ENCODE measurements around the gene PLXND1. TPM values are rescaled to one million over a fixed set of nuclear protein-coding genes. Genes with fewer than 3 reads are reported as not detected.

The PLXND1 gene
- total RNA-seq, 1 experiment from 2014 or later, result 29.0 TPM

DNA sequence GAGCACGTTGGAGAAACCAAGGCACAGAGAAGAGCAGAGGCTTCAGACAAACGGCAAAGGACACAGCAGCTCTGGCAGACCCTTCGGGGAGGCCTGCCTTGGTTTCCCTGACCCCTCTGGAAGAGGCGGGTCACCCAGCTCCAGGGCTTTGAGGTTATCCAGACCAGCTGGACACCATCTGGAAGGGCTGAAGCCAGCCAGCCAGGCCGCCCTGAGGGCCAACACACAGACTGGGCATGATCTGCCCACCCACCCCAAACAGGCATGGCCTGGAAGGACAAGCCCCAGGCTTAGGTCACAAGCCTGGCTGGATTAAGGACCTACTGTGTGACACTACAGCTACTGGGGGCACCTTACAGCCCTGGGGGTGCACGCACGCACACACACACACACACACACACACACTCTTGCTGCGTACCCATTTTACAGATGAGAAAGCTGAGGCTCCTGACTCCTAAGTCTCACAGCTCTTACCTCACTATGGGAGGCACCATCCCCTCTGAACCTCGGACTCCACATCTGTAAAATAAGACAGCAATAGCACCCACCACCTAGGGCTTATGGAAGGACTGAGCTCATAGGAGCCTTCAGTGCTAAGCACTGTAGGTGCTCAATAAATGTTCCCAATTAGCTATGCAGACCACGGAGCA, 10.8 kb downstream of the PLXND1 start:
- in situ Hi-C loops (cut with HindIII; ENCODE audit: low pct_unique_long_range_greater_than_20kb, low sequenced_read_pairs), result no loop called here

DNA sequence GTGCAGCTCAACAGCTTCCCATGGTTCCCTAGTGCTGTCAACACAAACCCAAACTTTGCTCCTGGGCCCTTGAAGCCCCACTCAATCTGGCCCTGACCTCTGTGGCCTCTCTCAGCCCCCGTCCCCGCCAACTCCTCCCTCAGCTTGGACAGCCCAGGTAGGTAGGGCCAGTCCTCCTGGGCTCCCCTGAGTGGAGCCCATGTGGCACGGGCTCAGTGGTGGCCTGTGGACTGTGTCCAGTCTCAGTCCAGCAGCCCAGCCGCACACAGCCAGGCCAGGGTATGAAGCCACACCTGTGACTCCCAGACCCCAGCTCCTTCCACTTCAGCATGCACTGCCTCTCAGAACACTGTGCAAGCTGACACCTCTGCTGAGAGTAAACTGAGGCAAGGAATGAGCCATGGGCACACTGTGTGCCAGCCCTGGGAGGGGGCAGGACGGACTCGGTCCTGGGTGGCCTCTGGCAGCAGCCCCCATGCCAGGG, 11.5 kb downstream of the PLXND1 start:
- DNase-seq (ENCODE audit: low read depth), result no peak
- in situ Hi-C loops (cut with HindIII; ENCODE audit: low pct_unique_long_range_greater_than_20kb, low sequenced_read_pairs), result no loop called here

More for the DNA sequence above, 10.8 kb downstream of the PLXND1 start:
- DNase-seq (ENCODE audit: low read depth), result no peak

DNA sequence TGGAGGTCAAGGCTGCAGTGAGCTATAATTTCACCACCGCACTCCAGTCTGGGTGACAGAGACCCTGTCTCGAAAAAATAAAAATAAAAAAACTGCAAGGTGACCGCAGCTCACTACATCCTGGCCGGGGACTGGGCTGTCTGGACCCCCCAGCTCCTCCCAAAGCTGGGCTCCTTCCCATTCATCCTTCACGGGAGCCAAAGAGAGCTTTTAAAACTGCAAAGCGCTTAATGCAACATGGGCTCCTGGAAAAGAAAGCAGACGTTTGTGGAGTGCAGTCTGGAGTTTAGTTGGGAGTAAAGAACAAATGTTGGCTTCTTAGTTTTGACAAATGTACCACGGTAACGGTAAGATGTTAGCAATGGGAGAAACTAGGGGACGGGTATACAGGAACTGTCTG, 12.1 kb downstream of the PLXND1 start:
- no peak for DNase-seq (ENCODE audit: low read depth)
- in situ Hi-C loops (cut with HindIII; ENCODE audit: low pct_unique_long_range_greater_than_20kb, low sequenced_read_pairs), result no loop called here

DNA sequence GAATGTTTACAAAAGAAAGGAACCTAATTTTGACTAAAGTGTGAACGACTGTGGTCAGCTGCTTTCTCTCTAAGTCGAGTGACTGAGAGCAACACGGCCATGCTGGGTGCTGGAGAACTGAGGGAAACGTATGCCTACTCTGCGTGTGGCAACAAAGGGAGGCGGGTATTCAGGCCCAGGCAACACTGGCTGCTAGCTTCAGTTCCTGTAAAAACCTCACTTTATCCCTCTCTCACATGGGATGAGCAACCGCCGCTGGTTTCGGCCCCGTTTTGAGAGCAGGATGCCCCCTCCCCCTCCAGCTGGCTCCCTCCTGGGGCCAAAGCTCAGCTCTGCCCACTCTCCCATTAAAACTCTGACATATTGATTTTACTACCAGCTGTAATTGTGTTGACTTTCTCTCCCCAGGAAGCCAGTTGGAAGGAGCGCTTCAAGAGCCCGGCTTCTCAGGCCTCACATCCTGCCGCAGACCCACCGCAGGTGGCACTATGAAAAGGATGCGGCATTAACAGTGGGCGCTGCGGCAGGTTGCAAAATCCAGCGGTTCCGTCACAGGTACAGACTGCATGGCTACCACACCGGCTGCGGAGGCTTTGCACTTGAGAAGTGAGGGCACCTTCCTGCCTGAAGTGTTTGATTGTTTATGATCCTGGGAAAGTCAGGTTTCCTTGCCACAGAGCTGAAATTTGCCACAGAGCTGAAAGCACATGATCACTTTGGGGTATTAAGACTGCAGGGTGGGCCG, 12.7 kb downstream of the PLXND1 start:
- DNase-seq (ENCODE audit: low read depth), result no peak
- in situ Hi-C loops (cut with HindIII; ENCODE audit: low pct_unique_long_range_greater_than_20kb, low sequenced_read_pairs), result no loop called here

DNA sequence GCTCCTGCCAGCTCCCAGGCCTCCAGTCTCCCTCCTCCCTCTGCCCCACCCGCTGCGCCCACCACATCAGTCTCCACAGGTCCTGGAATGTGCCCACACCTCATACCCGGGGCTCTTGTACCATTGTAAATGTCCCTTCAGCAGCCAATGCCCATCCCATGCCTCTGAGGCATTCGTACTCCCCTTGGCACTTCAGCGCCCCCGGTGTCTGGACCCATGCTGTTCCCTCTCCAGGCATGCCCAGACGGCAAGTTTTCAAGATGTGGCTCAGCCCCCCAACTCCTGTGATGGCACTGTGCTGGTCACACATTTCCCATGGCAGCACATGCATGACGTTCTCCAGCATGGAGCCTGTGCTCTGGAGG, 13.3 kb downstream of the PLXND1 start:
- in situ Hi-C loops (cut with HindIII; ENCODE audit: low pct_unique_long_range_greater_than_20kb, low sequenced_read_pairs), result no loop called here
- no peak for DNase-seq (ENCODE audit: low read depth)

DNA sequence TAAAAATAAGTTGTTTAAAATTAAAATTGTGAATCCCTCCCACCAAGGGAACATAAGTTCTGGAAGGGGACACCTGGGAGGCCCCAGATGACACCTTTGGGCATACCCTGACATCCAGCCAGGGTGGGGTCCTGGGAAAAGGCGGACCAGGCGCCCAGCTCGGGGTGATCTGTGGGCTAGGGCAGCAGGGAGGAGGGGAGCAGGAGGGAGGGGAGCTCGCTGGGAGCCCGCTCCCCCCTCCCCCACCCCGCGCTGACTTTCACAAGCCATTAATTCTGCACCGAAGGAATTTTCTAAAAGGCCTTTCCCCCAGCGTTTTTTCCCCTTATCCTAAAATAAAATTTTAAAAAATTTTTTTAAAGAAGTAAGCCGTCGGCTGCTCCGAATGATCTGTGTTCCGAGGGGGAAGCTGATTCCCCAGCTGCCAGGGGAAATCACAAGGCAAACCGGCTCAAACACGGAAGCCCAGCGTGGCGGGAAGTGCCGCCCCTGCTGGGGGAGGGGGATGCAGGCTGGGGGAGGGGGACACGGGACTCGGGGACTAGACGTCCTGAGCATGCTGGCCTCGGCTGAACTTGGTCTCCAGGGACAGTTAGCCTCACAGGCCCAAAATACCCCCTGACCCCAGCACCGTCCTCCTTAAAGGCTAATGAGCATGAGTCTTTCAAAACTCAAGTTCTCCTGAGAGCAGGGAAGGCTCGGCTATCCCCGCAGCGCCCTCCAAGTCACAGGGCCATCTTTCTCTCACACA, 13.9 kb downstream of the PLXND1 start:
- no peak for DNase-seq (ENCODE audit: low read depth)
- in situ Hi-C loops (cut with HindIII; ENCODE audit: low pct_unique_long_range_greater_than_20kb, low sequenced_read_pairs), result no loop called here

DNA sequence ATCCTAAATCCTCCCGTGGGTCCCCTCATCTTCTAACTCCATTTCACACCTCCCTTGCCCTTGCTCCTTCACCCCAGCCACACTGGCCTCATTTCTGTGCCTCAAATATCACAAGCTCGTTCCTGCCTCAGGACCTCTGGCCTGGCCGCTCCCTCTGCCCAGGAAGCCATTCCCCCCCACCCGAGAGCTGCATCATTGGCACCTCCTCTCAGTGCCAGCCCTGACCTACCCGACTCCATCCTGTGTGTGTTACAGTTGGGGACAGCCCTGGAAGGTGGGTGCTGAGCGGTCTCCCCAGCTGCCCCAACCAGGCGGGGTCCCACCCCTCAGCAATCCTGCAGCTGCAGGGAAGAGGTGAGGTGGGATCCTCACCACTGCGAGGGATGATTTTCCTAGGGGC, 14.5 kb downstream of the PLXND1 start:
- DNase-seq (ENCODE audit: low read depth), result no peak

DNA sequence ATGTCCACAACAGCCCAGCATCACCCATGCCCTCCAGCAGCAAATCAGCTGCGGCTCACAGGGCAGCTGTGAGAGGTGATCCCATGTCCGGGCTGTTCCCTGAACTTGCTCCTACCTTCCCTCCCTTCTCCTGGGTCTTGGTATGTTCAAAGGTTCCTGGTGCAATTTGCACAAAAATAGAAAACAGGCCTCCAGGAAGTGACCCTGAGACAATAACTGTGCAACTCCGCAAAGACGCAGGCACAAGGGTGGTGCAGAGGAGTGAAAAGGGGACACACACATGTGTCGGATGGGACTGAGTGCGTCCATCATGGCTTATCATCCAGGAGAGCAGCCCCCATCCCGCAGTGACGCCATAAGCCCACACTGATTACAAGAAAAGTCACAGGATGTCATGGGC, 16.3 kb downstream of the PLXND1 start:
- DNase-seq (ENCODE audit: low read depth), result no peak
- in situ Hi-C loops (cut with HindIII; ENCODE audit: low pct_unique_long_range_greater_than_20kb, low sequenced_read_pairs), result no loop called here

More for the DNA sequence above, 14.5 kb downstream of the PLXND1 start:
- in situ Hi-C loops (cut with HindIII; ENCODE audit: low pct_unique_long_range_greater_than_20kb, low sequenced_read_pairs), result no loop called here

DNA sequence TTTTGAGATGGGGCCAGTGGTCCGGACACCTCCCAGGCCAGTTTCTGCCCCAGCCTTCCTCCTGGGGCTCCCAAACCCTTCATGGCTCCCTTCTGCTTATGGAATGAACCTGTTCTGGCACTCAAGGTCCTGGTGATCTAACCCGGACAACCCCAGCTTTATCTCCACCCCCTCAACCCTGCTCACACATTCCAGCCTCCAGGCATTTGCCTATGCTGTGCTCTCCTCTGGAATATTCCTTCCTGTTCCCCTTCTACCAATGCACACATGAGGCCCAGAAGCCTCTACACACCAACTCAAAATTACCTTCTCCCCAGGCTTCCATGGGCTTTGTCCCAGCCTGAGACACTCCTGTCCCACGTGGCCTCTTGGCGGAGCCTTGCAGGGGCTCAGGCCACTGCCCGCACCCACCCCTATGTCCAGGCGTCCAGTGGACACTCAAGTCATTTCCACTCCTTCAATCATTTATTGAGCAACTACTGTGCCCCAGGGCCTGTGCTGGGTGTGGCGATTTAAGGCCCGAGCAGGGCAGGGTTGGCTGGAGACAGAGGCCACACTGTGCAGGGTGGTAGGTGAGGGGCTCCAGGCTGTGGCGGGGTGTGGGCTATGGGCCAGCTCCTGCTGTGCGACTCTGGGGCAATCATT, 18.8 kb downstream of the PLXND1 start:
- in situ Hi-C loops (cut with HindIII; ENCODE audit: low pct_unique_long_range_greater_than_20kb, low sequenced_read_pairs), result no loop called here
- no peak for DNase-seq (ENCODE audit: low read depth)

DNA sequence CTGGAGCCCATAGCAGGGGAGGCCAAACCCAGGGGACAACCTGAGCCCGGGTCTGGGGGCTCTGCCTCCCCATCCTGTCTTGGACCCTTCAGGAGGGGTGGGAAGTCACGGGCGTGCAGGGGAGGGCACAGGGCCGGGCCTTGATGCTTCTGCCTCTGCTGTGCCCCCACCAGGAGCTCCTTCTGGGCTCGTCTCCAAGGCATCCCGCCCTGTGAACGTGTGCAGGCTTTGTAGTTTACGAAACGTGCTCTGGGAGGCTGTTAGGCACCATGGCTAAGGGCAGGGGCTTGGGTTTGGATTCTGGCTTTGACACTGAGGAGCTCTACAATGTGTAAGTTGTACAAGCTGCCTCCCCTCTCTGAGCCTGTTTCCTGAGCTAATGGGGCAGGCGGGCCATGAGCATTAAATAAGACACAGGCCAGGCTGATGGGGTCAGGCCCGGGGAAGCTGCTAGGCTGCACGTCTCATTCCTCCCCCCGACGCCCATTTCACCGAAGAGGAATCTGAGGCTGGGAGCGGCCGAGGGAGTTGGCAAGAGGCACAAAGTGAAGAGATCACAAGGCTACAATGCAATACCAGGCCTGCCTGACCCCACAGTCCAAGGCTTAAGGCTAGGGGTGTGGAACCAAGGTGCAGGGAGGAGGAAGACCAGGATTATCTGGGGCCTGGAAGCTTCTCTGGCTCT, 19.6 kb downstream of the PLXND1 start:
- no peak for DNase-seq (ENCODE audit: low read depth)
- in situ Hi-C loops (cut with HindIII; ENCODE audit: low pct_unique_long_range_greater_than_20kb, low sequenced_read_pairs), result no loop called here

DNA sequence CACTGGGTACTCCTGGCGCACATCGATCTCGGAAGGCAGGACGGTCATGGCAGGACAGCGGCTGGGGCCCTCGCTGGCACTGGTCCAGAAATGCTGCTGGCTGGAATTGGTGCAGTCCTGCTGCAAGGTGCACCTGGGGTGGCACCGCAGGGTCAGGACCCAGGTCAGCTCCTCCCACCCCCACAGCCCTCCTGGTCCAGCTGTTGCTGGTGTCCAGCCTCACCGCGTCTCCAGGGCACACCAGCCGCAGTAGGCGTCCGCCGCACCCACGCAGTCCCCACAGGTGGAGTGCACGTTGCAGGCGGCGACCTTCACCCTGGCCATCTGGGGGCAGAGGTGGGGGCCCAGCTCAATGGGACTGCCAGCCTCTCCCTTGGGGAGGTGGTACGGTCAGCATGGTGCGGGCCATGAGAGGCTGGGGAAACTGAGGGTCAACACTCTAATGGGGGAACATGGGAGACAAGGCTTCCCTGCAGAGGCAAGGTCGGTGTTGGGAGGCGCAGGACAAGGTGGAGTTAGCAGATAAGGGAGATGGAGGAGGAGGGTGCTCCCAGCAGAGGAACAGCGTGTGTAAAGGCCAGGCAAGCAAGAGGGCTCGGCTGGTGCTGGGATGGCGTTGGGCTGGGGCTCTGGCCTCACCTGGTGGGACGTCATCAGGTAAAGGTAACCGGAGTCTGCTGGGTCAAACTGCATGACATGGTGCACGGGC, 20.4 kb downstream of the PLXND1 start:
- in situ Hi-C loops (cut with HindIII; ENCODE audit: low pct_unique_long_range_greater_than_20kb, low sequenced_read_pairs), result no loop called here

DNA sequence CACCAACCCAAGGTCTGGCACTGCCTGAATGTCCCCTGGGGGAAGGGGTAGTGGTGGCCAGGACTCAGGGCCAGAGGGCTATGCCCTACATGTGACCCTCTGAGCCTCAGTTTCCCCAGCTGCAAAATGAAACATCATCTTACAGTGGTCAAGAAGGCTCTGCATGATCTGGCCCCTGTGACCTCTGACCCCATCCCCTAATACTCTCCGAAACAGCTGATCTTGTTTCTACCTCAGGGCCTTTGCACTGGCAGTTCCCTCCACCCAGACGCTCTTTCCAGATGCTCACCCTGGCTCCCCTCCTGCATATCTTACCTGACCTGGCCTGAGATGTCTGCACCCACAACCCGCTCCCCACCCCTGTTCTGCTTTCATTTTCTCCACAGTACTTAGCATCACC, 21.8 kb downstream of the PLXND1 start:
- in situ Hi-C loops (cut with HindIII; ENCODE audit: low pct_unique_long_range_greater_than_20kb, low sequenced_read_pairs), result no loop called here
- DNase-seq (ENCODE audit: low read depth), result no peak

More for the DNA sequence above, 20.4 kb downstream of the PLXND1 start:
- DNase-seq (ENCODE audit: low read depth), result no peak

DNA sequence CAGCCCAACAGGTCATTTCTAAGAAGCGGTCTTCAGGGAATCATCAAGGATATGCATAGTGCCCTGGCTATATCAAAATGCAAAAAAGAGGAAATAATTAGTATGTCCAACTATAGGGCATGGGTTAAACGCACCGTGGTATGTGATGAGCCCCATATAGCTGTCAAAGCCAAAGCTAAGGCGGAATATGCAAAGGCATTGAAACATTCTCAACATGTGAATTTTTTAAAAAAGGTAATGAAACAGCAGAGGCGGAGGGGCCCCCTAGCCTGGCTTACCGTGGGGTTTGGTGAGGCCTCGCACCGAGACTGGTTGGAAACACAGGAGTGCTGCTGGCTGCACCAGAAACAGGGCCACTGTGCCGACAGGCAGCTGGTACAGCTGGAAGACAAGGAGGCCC, 23.2 kb downstream of the PLXND1 start:
- DNase-seq (ENCODE audit: low read depth), result no peak
- in situ Hi-C loops (cut with HindIII; ENCODE audit: low pct_unique_long_range_greater_than_20kb, low sequenced_read_pairs), result no loop called here

DNA sequence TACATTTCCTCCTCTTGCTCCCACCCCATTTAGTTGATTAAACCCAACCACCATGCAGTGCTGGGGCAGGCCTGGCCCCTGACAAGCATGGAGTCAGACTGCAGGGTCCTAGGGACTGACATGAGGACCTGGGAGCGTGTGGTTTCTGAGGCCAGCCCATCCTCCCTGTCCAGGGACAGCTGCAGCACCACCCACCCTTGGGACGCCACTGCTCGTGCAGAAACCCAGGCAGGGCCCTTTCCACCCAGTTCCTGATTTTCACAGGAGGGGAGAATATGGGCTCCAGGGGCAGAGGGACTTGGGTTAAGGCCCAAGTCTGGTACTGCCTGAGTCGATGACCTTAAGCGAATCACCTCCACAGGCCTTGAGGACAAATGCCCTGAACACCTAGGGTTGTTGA, 23.7 kb downstream of the PLXND1 start:
- in situ Hi-C loops (cut with HindIII; ENCODE audit: low pct_unique_long_range_greater_than_20kb, low sequenced_read_pairs), result no loop called here

DNA sequence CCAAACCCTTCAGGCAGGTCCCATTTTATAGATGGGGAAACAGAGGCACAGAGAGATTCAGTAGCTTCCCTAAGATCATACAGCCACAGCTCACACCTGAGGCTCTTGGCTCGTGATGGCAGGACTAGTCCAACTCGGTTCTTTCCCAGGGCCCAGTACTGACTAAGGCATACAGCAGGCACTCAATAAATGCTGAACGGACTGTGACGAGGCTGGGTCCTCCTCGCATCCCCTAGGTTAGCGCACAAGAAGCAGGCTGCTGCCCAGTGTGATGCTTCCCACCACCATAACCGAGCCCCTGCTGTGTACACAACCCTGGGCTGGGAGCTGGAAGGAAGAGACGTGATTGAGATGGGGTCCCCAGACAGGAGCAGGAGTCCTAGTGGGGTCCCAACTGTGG, 24.9 kb downstream of the PLXND1 start:
- in situ Hi-C loops (cut with HindIII; ENCODE audit: low pct_unique_long_range_greater_than_20kb, low sequenced_read_pairs), result no loop called here
- no peak for DNase-seq (ENCODE audit: low read depth)

More for the DNA sequence above, 23.7 kb downstream of the PLXND1 start:
- DNase-seq (ENCODE audit: low read depth), result no peak

DNA sequence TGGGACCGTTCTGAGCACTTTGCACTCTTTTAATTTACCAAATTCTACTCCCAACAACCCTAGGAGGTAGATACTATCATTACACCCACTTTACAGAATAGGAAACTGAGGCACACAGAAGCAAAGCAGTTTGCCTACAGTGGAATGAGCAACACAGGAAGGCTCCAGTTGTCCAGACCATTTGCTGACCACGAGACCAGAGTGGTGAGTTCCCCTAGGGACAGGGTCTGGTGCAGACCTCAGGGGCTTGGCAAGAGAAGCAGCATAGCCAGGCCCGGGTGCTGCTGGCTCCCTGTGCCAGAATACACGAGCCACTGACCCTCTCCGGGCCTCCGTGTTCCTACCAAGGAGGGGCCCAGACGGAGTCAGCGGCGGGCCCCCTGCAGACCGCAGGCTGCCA, 26.5 kb downstream of the PLXND1 start:
- in situ Hi-C loops (cut with HindIII; ENCODE audit: low pct_unique_long_range_greater_than_20kb, low sequenced_read_pairs), result no loop called here
- no peak for DNase-seq (ENCODE audit: low read depth)

DNA sequence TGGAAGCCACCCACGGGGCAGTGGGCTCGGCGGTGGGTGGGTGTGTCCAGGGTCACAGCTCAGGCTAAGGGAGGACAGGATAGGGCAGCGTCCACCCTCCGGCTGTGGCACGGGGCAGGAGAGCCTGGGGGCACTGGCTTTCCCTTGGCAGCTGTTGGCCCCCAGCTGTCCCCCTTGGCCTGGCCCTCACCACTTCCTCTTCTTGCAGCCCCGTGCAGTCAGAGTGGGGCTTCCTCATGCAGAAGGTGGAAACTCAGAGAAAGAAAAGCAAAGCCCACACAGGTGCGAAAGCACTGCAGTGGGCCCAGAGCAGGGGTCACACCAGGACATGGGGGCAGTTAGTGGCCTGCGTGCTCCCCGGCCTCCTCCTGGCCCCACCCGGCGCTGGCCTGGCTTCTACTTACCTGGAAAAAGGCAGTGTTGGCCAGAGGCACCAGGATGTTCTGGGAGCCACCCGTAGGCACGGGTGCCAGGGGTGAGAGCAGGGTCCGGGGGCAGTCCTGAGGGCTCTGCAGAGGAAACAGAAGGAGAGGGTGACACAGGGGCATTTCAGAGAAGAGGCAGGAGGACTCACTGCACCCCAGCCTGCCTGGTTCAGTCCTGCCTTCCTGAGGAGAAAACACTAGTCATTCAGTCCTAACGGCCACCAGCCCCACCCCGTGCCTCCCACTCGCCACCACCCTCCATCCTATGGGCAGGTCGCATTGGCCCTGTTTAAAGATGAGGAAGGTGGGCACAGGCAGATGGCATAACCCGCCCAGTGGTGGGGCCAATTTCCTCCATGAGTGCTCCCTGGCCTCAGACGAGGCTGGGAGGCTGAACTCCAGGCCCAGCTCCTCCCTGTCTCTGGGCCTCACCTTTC, 28.3 kb downstream of the PLXND1 start:
- in situ Hi-C loops (cut with HindIII; ENCODE audit: low pct_unique_long_range_greater_than_20kb, low sequenced_read_pairs), result no loop called here

More for the DNA sequence above, 28.3 kb downstream of the PLXND1 start:
- DNase-seq (ENCODE audit: low read depth), result no peak
